ENCODE data around the gene ZNHIT2.
"Not testable (repeated sequence)": the region's sequence is repeated elsewhere in the genome, so short reads cannot be mapped to it uniquely, and the experiment has no call there.

The ZNHIT2 gene

GRCh38 chr11:65157336-65157735 lies 39.8 kb upstream of the ZNHIT2 start:
- CTCF ChIA-PET, result no interaction called here
- POLR2A ChIA-PET, result no interaction called here
- TF ChIP-seq SUZ12 (IDR thresholded peaks at IDR 0.05) (no peak), ELF4 (IDR thresholded peaks at IDR 0.05) (no peak), PKNOX1 (IDR thresholded peaks at IDR 0.05) (no peak), FOXK2 (IDR thresholded peaks at IDR 0.05) (no peak), FOXM1 (IDR thresholded peaks at IDR 0.05; ENCODE audit: borderline replicate concordance) (no peak), TARDBP (IDR thresholded peaks at IDR 0.05) (no peak), BHLHE40 (IDR thresholded peaks at IDR 0.05; ENCODE audit: borderline replicate concordance) (no peak), ARNT (IDR thresholded peaks at IDR 0.05) (no peak), HDGF (IDR thresholded peaks at IDR 0.05; ENCODE audit: borderline replicate concordance) (no peak), ZNF384 (IDR thresholded peaks at IDR 0.05) (no peak), CTBP1 (IDR thresholded peaks at IDR 0.05; ENCODE audit: borderline replicate concordance) (no peak), NFRKB (IDR thresholded peaks at IDR 0.05) (no peak), FOXA1 (IDR thresholded peaks at IDR 0.05) (no peak), SP1 (IDR thresholded peaks at IDR 0.05) (no peak), LEF1 (IDR thresholded peaks at IDR 0.05; ENCODE audit: borderline replicate concordance) (no peak), L3MBTL2 (conservative IDR thresholded peaks at IDR 0.05) (no peak)
- no peak for DNase-seq (ENCODE audit: extremely low spot score)

GRCh38 chr11:65156926-65157325 lies 39.4 kb upstream of the ZNHIT2 start:
- TF ChIP-seq FOXK2 (IDR thresholded peaks at IDR 0.05), result no peak
- CTCF ChIA-PET, result no interaction called here
- no peak for DNase-seq (ENCODE audit: extremely low spot score)
- POLR2A ChIA-PET, result no interaction called here

- ChIA-PET CTCF (no interaction called here), POLR2A (no interaction called here)
- no peak for TF ChIP-seq FOXK2 (IDR thresholded peaks at IDR 0.05)
- TF ChIP-seq CTBP1 (IDR thresholded peaks at IDR 0.05; ENCODE audit: borderline replicate concordance), result no peak
- no peak for TF ChIP-seq ARNT (IDR thresholded peaks at IDR 0.05)
- TF ChIP-seq PKNOX1 (IDR thresholded peaks at IDR 0.05), result no peak
- TF ChIP-seq L3MBTL2 (conservative IDR thresholded peaks at IDR 0.05), result no peak
- TF ChIP-seq HDGF (IDR thresholded peaks at IDR 0.05; ENCODE audit: borderline replicate concordance), result no peak
- TF ChIP-seq SUZ12 (IDR thresholded peaks at IDR 0.05), result no peak
- no peak for TF ChIP-seq SP1 (IDR thresholded peaks at IDR 0.05)
- TF ChIP-seq FOXA1 (IDR thresholded peaks at IDR 0.05), result no peak
- TF ChIP-seq FOXM1 (IDR thresholded peaks at IDR 0.05; ENCODE audit: borderline replicate concordance), result no peak
- no peak for TF ChIP-seq BHLHE40 (IDR thresholded peaks at IDR 0.05; ENCODE audit: borderline replicate concordance)
- no peak for TF ChIP-seq NFRKB (IDR thresholded peaks at IDR 0.05)
- TF ChIP-seq TARDBP (IDR thresholded peaks at IDR 0.05), result no peak
- no peak for TF ChIP-seq LEF1 (IDR thresholded peaks at IDR 0.05; ENCODE audit: borderline replicate concordance)
- TF ChIP-seq ZNF384 (IDR thresholded peaks at IDR 0.05), result no peak
- TF ChIP-seq ELF4 (IDR thresholded peaks at IDR 0.05), result no peak
- no peak for DNase-seq (ENCODE audit: extremely low spot score)
These were observed 38.8 kb upstream of the ZNHIT2 start for GRCh38 chr11:65156256-65156655.

- TF ChIP-seq LEF1 (IDR thresholded peaks at IDR 0.05; ENCODE audit: borderline replicate concordance) (no peak), ARNT (IDR thresholded peaks at IDR 0.05) (no peak), NFRKB (IDR thresholded peaks at IDR 0.05) (no peak), FOXM1 (IDR thresholded peaks at IDR 0.05; ENCODE audit: borderline replicate concordance) (no peak), TARDBP (IDR thresholded peaks at IDR 0.05) (no peak), ZNF384 (IDR thresholded peaks at IDR 0.05) (no peak), SUZ12 (IDR thresholded peaks at IDR 0.05) (no peak)
- ChIA-PET POLR2A (interaction anchor here (1.2 kb wide), 1 partner anchor 17 kb away, joined by 4 read pairs; no protein-coding TSS in a partner anchor), CTCF (no interaction called here)
- no peak for DNase-seq (ENCODE audit: extremely low spot score)
These were observed 34.6 kb upstream of the ZNHIT2 start for GRCh38 chr11:65152122-65152521.

- TF ChIP-seq SP1 (IDR thresholded peaks at IDR 0.05), result no peak
- no peak for TF ChIP-seq HDGF (IDR thresholded peaks at IDR 0.05; ENCODE audit: borderline replicate concordance)
- no peak for TF ChIP-seq BHLHE40 (IDR thresholded peaks at IDR 0.05; ENCODE audit: borderline replicate concordance)
- TF ChIP-seq TARDBP (IDR thresholded peaks at IDR 0.05), result no peak
- TF ChIP-seq NFRKB (IDR thresholded peaks at IDR 0.05), result no peak
- no peak for TF ChIP-seq ZNF384 (IDR thresholded peaks at IDR 0.05)
- TF ChIP-seq ELF4 (IDR thresholded peaks at IDR 0.05), result no peak
- no peak for TF ChIP-seq ARNT (IDR thresholded peaks at IDR 0.05)
- no peak for TF ChIP-seq LEF1 (IDR thresholded peaks at IDR 0.05; ENCODE audit: borderline replicate concordance)
- TF ChIP-seq PKNOX1 (IDR thresholded peaks at IDR 0.05), result no peak
- no peak for TF ChIP-seq CTBP1 (IDR thresholded peaks at IDR 0.05; ENCODE audit: borderline replicate concordance)
- no peak for TF ChIP-seq FOXM1 (IDR thresholded peaks at IDR 0.05; ENCODE audit: borderline replicate concordance)
- no peak for TF ChIP-seq FOXA1 (IDR thresholded peaks at IDR 0.05)
- no peak for TF ChIP-seq SUZ12 (IDR thresholded peaks at IDR 0.05)
- no peak for TF ChIP-seq L3MBTL2 (conservative IDR thresholded peaks at IDR 0.05)
- TF ChIP-seq FOXK2 (IDR thresholded peaks at IDR 0.05), result no peak
- DNase-seq (ENCODE audit: extremely low spot score), result no peak
- ChIA-PET POLR2A (no interaction called here), CTCF (no interaction called here)
These were observed 33.9 kb upstream of the ZNHIT2 start for GRCh38 chr11:65151331-65151899.

- DNase-seq (ENCODE audit: extremely low spot score), result peak; percentile 18
- POLR2A ChIA-PET, result interaction anchor here (7.6 kb wide), 1 partner anchor 15 kb away, joined by 52 read pairs; the partner anchor contains the start of gene SYVN1
- CTCF ChIA-PET, result no interaction called here
- TF ChIP-seq ELF4 (IDR thresholded peaks at IDR 0.05), result no peak
- TF ChIP-seq FOXM1 (IDR thresholded peaks at IDR 0.05; ENCODE audit: borderline replicate concordance), result no peak
- no peak for TF ChIP-seq L3MBTL2 (conservative IDR thresholded peaks at IDR 0.05)
- no peak for TF ChIP-seq ARNT (IDR thresholded peaks at IDR 0.05)
- no peak for TF ChIP-seq SP1 (IDR thresholded peaks at IDR 0.05)
- TF ChIP-seq HDGF (IDR thresholded peaks at IDR 0.05; ENCODE audit: borderline replicate concordance), result no peak
- TF ChIP-seq FOXK2 (IDR thresholded peaks at IDR 0.05), result no peak
- TF ChIP-seq PKNOX1 (IDR thresholded peaks at IDR 0.05), result no peak
- TF ChIP-seq BHLHE40 (IDR thresholded peaks at IDR 0.05; ENCODE audit: borderline replicate concordance), result no peak
- TF ChIP-seq TARDBP (IDR thresholded peaks at IDR 0.05), result no peak
These were observed 33.2 kb upstream of the ZNHIT2 start for GRCh38 chr11:65150509-65151299.

- POLR2A ChIA-PET, result interaction anchor here (7.6 kb wide), 1 partner anchor 14 kb away, joined by 52 read pairs; the partner anchor contains the start of gene SYVN1
- CTCF ChIA-PET; DNase-seq (ENCODE audit: extremely low spot score): not testable (repeated sequence)
These were observed 32.6 kb upstream of the ZNHIT2 start for GRCh38 chr11:65150131-65150508.

All from HEK293T (cell line).